Activated naive CD8-positive, alpha-beta T cell treated with anti-CD3 and anti-CD28 coated beads, Interleukin-2, amount 50 U/mL, for 16 hours (primary cell): Measurements from ENCODE around the gene HIC1.
"Not testable (repeated sequence)": the region's sequence is repeated elsewhere in the genome, so short reads cannot be mapped to it uniquely, and the experiment has no call there.

Experiments used
- DNase-seq: peaks from one replicate; pipeline ENCODE4 v3.0.0-alpha.2; 2020; ENCODE audit warnings: low read depth, low spot score

HIC1 gene

GRCh38 chr17:2054512-2055291, at the start of gene HIC1:
Gene HIC1, plus strand, starts transcription at chr17:2055103. Its CDS starts 1,588 bp downstream, at chr17:2056691.
- DNase-seq = peak; percentile 56

GRCh38 chr17:2008332-2009126, 46.4 kb upstream of the HIC1 start:
- no peak for DNase-seq

GRCh38 chr17:2009737-2010136, 45.2 kb upstream of the HIC1 start:
- no peak for DNase-seq

- no peak for DNase-seq
These were observed 43.2 kb upstream of the HIC1 start for GRCh38 chr17:2011411-2012371.

- DNase-seq = no peak
These were observed 42.4 kb upstream of the HIC1 start for GRCh38 chr17:2012499-2012898.

GRCh38 chr17:2013220-2013993, 41.5 kb upstream of the HIC1 start:
- DNase-seq = not testable (repeated sequence)

- DNase-seq = no peak
These were observed 40.9 kb upstream of the HIC1 start for GRCh38 chr17:2013994-2014317.

GRCh38 chr17:2015314-2015713, 39.6 kb upstream of the HIC1 start:
- no peak for DNase-seq

- DNase-seq = no peak
These were observed 38.4 kb upstream of the HIC1 start for GRCh38 chr17:2016494-2016893.

- no peak for DNase-seq
These were observed 37.5 kb upstream of the HIC1 start for GRCh38 chr17:2017274-2017941.

GRCh38 chr17:2018716-2019510, 36.0 kb upstream of the HIC1 start:
- no peak for DNase-seq

GRCh38 chr17:2019723-2020122, 35.2 kb upstream of the HIC1 start:
- DNase-seq = no peak

- DNase-seq = no peak
These were observed 34.2 kb upstream of the HIC1 start for GRCh38 chr17:2020721-2021120.

GRCh38 chr17:2022647-2023240, 32.2 kb upstream of the HIC1 start:
- no peak for DNase-seq

- DNase-seq = no peak
These were observed 31.6 kb upstream of the HIC1 start for GRCh38 chr17:2023256-2023655.

- no peak for DNase-seq
These were observed 31.0 kb upstream of the HIC1 start for GRCh38 chr17:2023692-2024571.

GRCh38 chr17:2024572-2025219, 30.2 kb upstream of the HIC1 start:
- DNase-seq = no peak

- DNase-seq = peak; percentile 29
These were observed 29.7 kb upstream of the HIC1 start, which contains the start of gene RTN4RL1 for GRCh38 chr17:2025220-2025621. Gene RTN4RL1, minus strand, starts transcription at chr17:2025334. Its CDS starts 469 bp downstream, at chr17:2024865.
